K562 (cell line): ENCODE data around the gene TIMM17A. TPM values are rescaled to one million over a fixed set of nuclear protein-coding genes. Genes with fewer than 3 reads are reported as not detected.
A peak's percentile ranks its signal among the peaks of the same experiment; 100 is the strongest.

Source experiments
- ATAC-seq: fragments of 200-7000 bp; cut with Tn5 transposase; 3 replicates; pipeline ENCODE4 v1.9.1; 2020; ENCODE audit warnings: moderate library complexity
- BruUV-seq: library from RNA; stranded (reverse); fragments of 400-500 nt; replicated peaks from 2 replicates; lab custom pipeline; 2021; lab: Mats Ljungman, UMichigan
- CTCF ChIA-PET: fragments of 300-600 bp; formaldehyde crosslinking; extraction: SDS; loops from one replicate; lab custom pipeline; 2021; ENCODE audit warnings: low intra/inter-chr PET ratio; lab: Yijun Ruan, JAX
- POLR2A ChIA-PET: fragments of 300-600, 350-650 bp; sonication (Branson Sonifier 250); formaldehyde crosslinking; extraction: SDS; loops from one replicate; lab custom pipeline; 2021; ENCODE audit warnings: antibody characterized with exemption, inconsistent platforms; lab: Yijun Ruan, JAX
- DNase-seq, 4 experiments: peaks; one replicate each; pipeline versions ENCODE4 v3.0.0 to v3.0.0-alpha.2; 2011 to 2018; ENCODE audit warnings: low spot score in 3 of 4, mixed read lengths in 3 of 4; ENCODE audit errors: extremely low read depth in 1 of 4
- FAIRE-seq: peaks from 2 replicates; lab custom pipeline; 2011; peaks lifted over from hg19 to GRCh38; lab: Jason Lieb, UNC
- H2AFZ ChIP-seq: 2 replicates; pipeline ENCODE4 v1.6.0; 2011; ENCODE audit warnings: low read depth, low read length, control low read depth, inconsistent platforms
- H3K27ac ChIP-seq: fragments of 200-600 bp; 3 replicates; pipeline ENCODE4 v1.8.0; 2011; ENCODE audit warnings: low read depth, mild to moderate bottlenecking, control low read depth, inconsistent platforms, low read length, moderate library complexity, mixed read lengths; ENCODE audit errors: extremely low read depth
- H3K27me3 ChIP-seq, 2 experiments: fragments of 300-600 bp in 1 of 2; 2 replicates in 1 of 2; 3 replicates in 1 of 2; pipeline versions ENCODE4 v1.6.0 to v1.8.0; 2011; ENCODE audit warnings: inconsistent platforms in 2 of 2, low read length in 2 of 2, mild to moderate bottlenecking in 1 of 2, mixed read lengths in 1 of 2, moderate library complexity in 1 of 2; ENCODE audit not compliant: control insufficient read depth in 2 of 2, insufficient read depth in 2 of 2
- H3K36me3 ChIP-seq: fragments of 300-600 bp; 3 replicates; pipeline ENCODE4 v1.8.0; 2011; ENCODE audit warnings: mild to moderate bottlenecking, low read length, inconsistent platforms; ENCODE audit not compliant: control insufficient read depth, insufficient read depth
- H3K4me1 ChIP-seq, 2 experiments: fragments of 200-600 bp in 1 of 2; replicated peaks in 1 of 2; 2 replicates in 1 of 2; 3 replicates in 1 of 2; pipeline versions ENCODE4 v1.5.1 to v1.8.0; 2011; ENCODE audit warnings: inconsistent platforms in 2 of 2, low read length in 2 of 2, mild to moderate bottlenecking in 1 of 2, mixed read lengths in 1 of 2, moderate library complexity in 1 of 2; ENCODE audit not compliant: control insufficient read depth in 2 of 2, insufficient read depth in 2 of 2
- H3K4me2 ChIP-seq: 2 replicates; pipeline ENCODE4 v1.6.1; 2011; ENCODE audit warnings: low read length, control low read depth, inconsistent platforms, mixed read lengths; ENCODE audit not compliant: insufficient read depth
- H3K4me3 ChIP-seq: fragments of 200-600 bp; sonication (generic), shearing (Covaris generic); 2 replicates; pipeline ENCODE4 v1.5.1; 2016; ENCODE audit warnings: control low read depth, inconsistent platforms
- H3K79me2 ChIP-seq: fragments of 200-600 bp; 3 replicates; pipeline ENCODE4 v1.8.0; 2011; ENCODE audit warnings: low read length, inconsistent platforms; ENCODE audit not compliant: control insufficient read depth, insufficient read depth
- H3K9ac ChIP-seq, 2 experiments: 2 replicates each; pipeline versions ENCODE4 v1.6.0 to v1.6.1; 2011; ENCODE audit warnings: low read depth in 2 of 2, low read length in 2 of 2, control low read depth in 1 of 2, inconsistent platforms in 1 of 2, mild to moderate bottlenecking in 1 of 2, mixed read lengths in 1 of 2; ENCODE audit not compliant: insufficient read depth in 1 of 2
- H3K9me1 ChIP-seq: one replicate; pipeline ENCODE4 v1.6.0; 2011; ENCODE audit warnings: inconsistent platforms, mild to moderate bottlenecking, low read length, moderate library complexity; ENCODE audit not compliant: control insufficient read depth, insufficient read depth
- H3K9me3 ChIP-seq: replicated peaks from 2 replicates; pipeline ENCODE4 v1.5.1; 2011; ENCODE audit warnings: low read depth, low read length, inconsistent platforms; ENCODE audit not compliant: control insufficient read depth, insufficient read depth
- H4K20me1 ChIP-seq: replicated peaks from 2 replicates; pipeline ENCODE4 v1.6.1; 2011; ENCODE audit warnings: low read length, inconsistent platforms, mixed read lengths; ENCODE audit not compliant: control insufficient read depth, insufficient read depth
- CTBP1 ChIP-seq: fragments of 450-650 bp; IDR thresholded peaks from 2 replicates; pipeline ENCODE4 v1.6.1; 2016; ENCODE audit warnings: borderline replicate concordance
- LEF1 ChIP-seq: fragments of 450-650 bp; IDR thresholded peaks from 2 replicates; pipeline ENCODE4 v1.6.1; 2016; ENCODE audit warnings: mild to moderate bottlenecking
- MXI1 ChIP-seq: IDR thresholded peaks from 2 replicates; pipeline ENCODE4 v1.6.1; 2011; ENCODE audit warnings: low read depth, mild to moderate bottlenecking, improper control_type of control experiment, low read length
- NFXL1 ChIP-seq: fragments of 450-650 bp; formaldehyde crosslinking; IDR thresholded peaks from 2 replicates; pipeline ENCODE4 v1.4.0; 2021; ENCODE audit warnings: mild to moderate bottlenecking
- NR2F6 ChIP-seq: fragments of 450-650 bp; formaldehyde crosslinking; IDR thresholded peaks from 2 replicates; pipeline ENCODE4 v1.4.0; 2020; ENCODE audit warnings: mild to moderate bottlenecking
- NRF1 ChIP-seq, 2 experiments: fragments of 450-650 bp; IDR thresholded peaks in 1 of 2; conservative IDR thresholded peaks in 1 of 2; 2 replicates each; pipeline ENCODE4 v1.6.1; 2014; ENCODE audit warnings: mild to moderate bottlenecking in 2 of 2
- PTRF ChIP-seq: fragments of 450-650 bp; IDR thresholded peaks from 2 replicates; pipeline ENCODE4 v1.6.1; 2016; ENCODE audit warnings: mild to moderate bottlenecking, missing genetic modification characterization, missing compliant biosample characterization
- SAP30 ChIP-seq: fragments of 200-600 bp; sonication (generic); IDR thresholded peaks from 2 replicates; pipeline ENCODE4 v1.6.1; 2012; ENCODE audit warnings: borderline replicate concordance, low read depth, mild to moderate bottlenecking, moderate library complexity, low read length, control low read depth, inconsistent platforms; ENCODE audit not compliant: insufficient read depth, poor library complexity, severe bottlenecking
- TCF15 ChIP-seq: fragments of 250-450 bp; sonication (Bioruptor Pico); IDR thresholded peaks from 2 replicates; pipeline ENCODE4 v1.8.0; 2022; ENCODE audit warnings: moderate library complexity, mild to moderate bottlenecking, inconsistent platforms
- ZNF668 ChIP-seq: fragments of 250-450 bp; sonication (Bioruptor Pico); IDR thresholded peaks from 2 replicates; pipeline ENCODE4 v1.8.0; 2022; ENCODE audit warnings: mild to moderate bottlenecking, inconsistent platforms
- WGBS: fragments of 100-300 bp; shearing (Covaris generic); methylation state at CpG from one replicate; pipeline ENCODE4 v1.1.6; 2016; ENCODE audit warnings: low coverage, mixed read lengths; ENCODE audit not compliant: insufficient coverage; ENCODE audit errors: missing lambda C conversion rate; 5-methylcytosine and 5-hydroxymethylcytosine counted together
- in situ Hi-C: fragments of 300-500 bp; cut with MboI; formaldehyde crosslinking; loops from 4 replicates; pipeline ENCODE4 v1.15.0; 2018; ENCODE audit warnings: inconsistent platforms, mixed read lengths
- intact Hi-C: fragments of 100-400 bp; cut with micrococcal nuclease; formaldehyde crosslinking; loops from 2 replicates; pipeline ENCODE4 v1.14.2; 2022
- polyA plus RNA-seq, 8 experiments: library from polyadenylated mRNA; depleted of rRNA in 4 of 8; stranded (reverse) in 5 of 8; unstranded in 3 of 8; fragments of >200 nt; fragmentation: Nextera tagmentation in 2 of 8; fragmentation: Illumina TruSeq in 1 of 8; extraction: Ambion mirVana in 2 of 8; extraction: Trizol in 1 of 8; gene quantifications; 2 replicates each; pipeline versions ENCODE4 v1.2.1 to v1.2.3, GENCODE V29; 2011 to 2014; ENCODE audit warnings: inconsistent platforms in 1 of 8, missing spikeins in 1 of 8
- total RNA-seq, 7 experiments: library from RNA; depleted of rRNA in 6 of 7; stranded (reverse); fragments of >200 nt in 6 of 7; fragmentation: Illumina TruSeq in 2 of 7; extraction: Trizol in 2 of 7; gene quantifications; 2 replicates each; pipeline versions ENCODE4 v1.2.1 to v1.2.3, GENCODE V29; 2011 to 2021; ENCODE audit warnings: low replicate concordance in 1 of 7

TIMM17A gene
- total and polyA plus RNA-seq, 9 of the 15 experiments (the other 6 are each of a cell fraction or from before 2014, with no cell fraction given) = 116 to 744 (median 180) TPM

- no peak for TF ChIP-seq NRF1 (conservative IDR thresholded peaks at IDR 0.05 in 1 of 2, IDR thresholded peaks at IDR 0.05 in 1 of 2)
- TF ChIP-seq CTBP1 = no peak
- TF ChIP-seq MXI1 = no peak
- TF ChIP-seq PTRF (tag) = no peak
- TF ChIP-seq SAP30 = no peak
- TF ChIP-seq ZNF668 (CRISPR knock-in tag) = no peak
- no peak for TF ChIP-seq NFXL1
These were observed 17.6 kb upstream of the TIMM17A start (continued) for GRCh38 chr1:201937624-201938213.

DNA sequence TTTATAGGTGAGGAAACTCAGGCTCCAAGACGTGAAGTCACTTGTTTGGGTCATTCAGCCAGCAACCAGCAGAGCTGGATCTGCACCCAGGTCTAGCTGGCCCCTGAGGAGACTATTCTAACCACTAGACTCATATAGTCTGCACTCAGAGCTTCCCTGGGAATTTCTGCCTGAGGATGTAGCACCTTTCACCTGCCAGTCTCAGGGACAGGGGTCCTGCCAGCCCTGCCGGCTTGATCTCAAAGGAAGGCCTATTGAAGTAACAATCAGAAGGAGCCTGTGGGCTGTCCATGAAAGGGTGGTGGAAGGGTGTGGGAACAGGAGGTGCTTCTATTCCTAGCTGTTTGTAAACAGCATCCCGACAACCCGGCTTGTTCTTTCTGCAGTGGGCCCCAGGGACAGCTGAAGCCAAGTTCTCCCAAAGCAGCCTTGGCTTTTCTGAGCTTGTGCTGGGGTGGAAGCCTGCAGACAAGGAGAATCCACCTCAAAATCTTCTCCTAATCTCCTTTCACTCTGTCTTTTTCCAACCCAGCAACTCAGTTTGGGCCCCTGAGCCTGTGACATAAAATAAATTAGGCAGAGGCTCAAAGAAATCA is 16.8 kb upstream of the TIMM17A start:
- Histone ChIP-seq H3K9me3 (no peaks in the 10 kb centered on the region), H3K79me2 (no peaks in the 10 kb centered on the region), H3K9me1 (no peaks in the 10 kb centered on the region), H3K27ac (no peak overlapping the region), H3K4me1 (peaks cover 26 to 32% of the 10 kb centered on the region in 2 experiments), H4K20me1 (no peaks in the 10 kb centered on the region), H3K4me3 (no peak overlapping the region), H3K9ac (no peak overlapping the region), H3K4me2 (no peak overlapping the region), H3K27me3 (no peaks in the 10 kb centered on the region), H3K36me3 (no peaks in the 10 kb centered on the region), H2AFZ (peak overlapping the region; percentile 22)
- POLR2A ChIA-PET = no interaction called here
- in situ Hi-C loops = no loop called here
- no TSS peak for BruUV-seq
- 61% methylated on average over 4 of the region's 4 CpGs for WGBS
- FAIRE-seq (no peak), ATAC-seq (no peak), DNase-seq (no peak)
- TF ChIP-seq LEF1 (no peak), NR2F6 (CRISPR knock-in tag) (no peak), TCF15 (CRISPR knock-in tag) (peak; percentile 11; the same call in 1 of the 2 replicates)
- intact Hi-C loops = no loop called here
- CTCF ChIA-PET = no interaction called here
